Activated naive CD8-positive, alpha-beta T cell treated with anti-CD3 and anti-CD28 coated beads, Interleukin-2, amount 10 ng/mL, durations not matched to agents 7 days and 5 days (primary cell): ENCODE measurements around the gene ACOT8. TPM values are rescaled to one million over a fixed set of nuclear protein-coding genes. Genes with fewer than 3 reads are reported as not detected.
"Not testable (repeated sequence)": the region's sequence is repeated elsewhere in the genome, so short reads cannot be mapped to it uniquely, and the experiment has no call there.

Experiments used
- ATAC-seq: fragments of 150-1000 bp; cut with Tn5 transposase; one replicate; pipeline ENCODE4 v1.10.0; 2021; ENCODE audit warnings: low read depth, moderate library complexity
- POLR2A ChIA-PET: fragments of 350-600 bp; sonication (Branson Sonifier 250); formaldehyde crosslinking; loops from one replicate; lab custom pipeline; 2021; ENCODE audit warnings: antibody characterized with exemption; lab: Charles Lee
- DNase-seq: peaks from one replicate; pipeline ENCODE4 v3.0.0; 2021
- H3K27ac Mint-ChIP-seq: one replicate; pipeline ENCODE4 v1.8.0; 2022; ENCODE audit warnings: mild to moderate bottlenecking, mixed read lengths
- H3K27me3 Mint-ChIP-seq: one replicate; pipeline ENCODE4 v1.8.0; 2022; ENCODE audit warnings: mild to moderate bottlenecking, moderate library complexity, mixed read lengths
- H3K36me3 Mint-ChIP-seq: one replicate; pipeline ENCODE4 v1.8.0; 2021; ENCODE audit warnings: mild to moderate bottlenecking, mixed read lengths
- H3K4me1 Mint-ChIP-seq: one replicate; pipeline ENCODE4 v1.8.0; 2021; ENCODE audit warnings: mixed read lengths
- H3K4me3 Mint-ChIP-seq: one replicate; pipeline ENCODE4 v1.8.0; 2022; ENCODE audit warnings: mild to moderate bottlenecking, moderate library complexity, mixed read lengths
- H3K9me3 Mint-ChIP-seq: one replicate; pipeline ENCODE4 v1.8.0; 2021; ENCODE audit warnings: mixed read lengths
- total RNA-seq, 2 experiments: library from RNA; stranded (reverse); gene quantifications; one replicate each; pipeline ENCODE4 v1.2.3, GENCODE V29; 2021

ACOT8 gene
- total RNA-seq, 2 experiments from 2014 or later = 35.4 to 38.6 TPM

DNA sequence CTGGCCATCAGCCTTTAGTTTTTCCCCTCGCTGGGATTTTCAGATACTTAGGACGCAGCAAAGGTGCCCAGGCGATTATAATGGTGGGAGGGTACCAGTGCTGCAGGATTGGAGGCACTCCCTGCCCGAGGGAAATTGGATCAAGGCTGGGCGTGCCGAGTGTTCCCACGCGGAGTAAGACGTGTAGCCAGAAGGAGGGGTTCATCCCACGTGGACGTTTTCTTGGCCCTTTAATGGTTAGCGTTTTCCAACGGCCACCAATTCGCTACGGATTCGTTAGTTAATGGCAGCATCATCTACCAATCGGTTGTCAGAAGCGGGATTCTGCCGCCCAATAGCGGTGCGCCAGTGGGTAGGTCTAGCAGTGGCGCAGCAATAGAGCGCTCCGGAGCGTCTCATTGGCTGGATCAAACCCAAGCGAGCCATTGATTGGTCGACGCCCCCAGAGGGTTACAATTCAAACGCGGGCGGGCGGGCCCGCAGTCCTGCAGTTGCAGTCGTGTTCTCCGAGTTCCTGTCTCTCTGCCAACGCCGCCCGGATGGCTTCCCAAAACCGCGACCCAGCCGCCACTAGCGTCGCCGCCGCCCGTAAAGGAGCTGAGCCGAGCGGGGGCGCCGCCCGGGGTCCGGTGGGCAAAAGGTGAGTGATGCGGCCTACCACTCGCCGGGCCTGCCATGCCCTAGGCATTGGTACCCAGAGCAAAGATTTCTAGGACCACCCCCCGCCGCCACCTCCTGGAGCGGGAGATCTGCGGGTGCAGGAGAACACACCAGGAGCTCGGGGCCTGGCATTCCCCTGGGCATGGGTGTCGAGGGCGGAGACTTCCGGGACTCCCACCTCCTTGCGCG, 44.8 kb downstream of the ACOT8 start, which contains the start of gene UBE2C:
UBE2C (plus strand) TSS at position 488 of the 849 bp plus-strand sequence; CDS start at position 540, 52 bp downstream.
- DNase-seq = peak; percentile 92
- Mint-ChIP-seq H3K4me1 (peaks cover 23% of the 10 kb centered on the region), H3K9me3 (no peaks in the 10 kb centered on the region), H3K27me3 (no peaks in the 10 kb centered on the region), H3K27ac (peak within 1 kb of the TSS; percentile 87), H3K36me3 (peaks cover 47% of the 10 kb centered on the region), H3K4me3 (peak within 1 kb of the TSS; percentile 92)
- POLR2A ChIA-PET = interaction anchor here (0.7 to 3.3 kb wide), 13 partner anchors 10 to 396 kb away, joined by 3 to 25 read pairs (median 6); partner anchors contain the start of genes ACOT8, CTSA, DNTTIP1 and NEURL2
- peak; percentile 100 for ATAC-seq

DNA sequence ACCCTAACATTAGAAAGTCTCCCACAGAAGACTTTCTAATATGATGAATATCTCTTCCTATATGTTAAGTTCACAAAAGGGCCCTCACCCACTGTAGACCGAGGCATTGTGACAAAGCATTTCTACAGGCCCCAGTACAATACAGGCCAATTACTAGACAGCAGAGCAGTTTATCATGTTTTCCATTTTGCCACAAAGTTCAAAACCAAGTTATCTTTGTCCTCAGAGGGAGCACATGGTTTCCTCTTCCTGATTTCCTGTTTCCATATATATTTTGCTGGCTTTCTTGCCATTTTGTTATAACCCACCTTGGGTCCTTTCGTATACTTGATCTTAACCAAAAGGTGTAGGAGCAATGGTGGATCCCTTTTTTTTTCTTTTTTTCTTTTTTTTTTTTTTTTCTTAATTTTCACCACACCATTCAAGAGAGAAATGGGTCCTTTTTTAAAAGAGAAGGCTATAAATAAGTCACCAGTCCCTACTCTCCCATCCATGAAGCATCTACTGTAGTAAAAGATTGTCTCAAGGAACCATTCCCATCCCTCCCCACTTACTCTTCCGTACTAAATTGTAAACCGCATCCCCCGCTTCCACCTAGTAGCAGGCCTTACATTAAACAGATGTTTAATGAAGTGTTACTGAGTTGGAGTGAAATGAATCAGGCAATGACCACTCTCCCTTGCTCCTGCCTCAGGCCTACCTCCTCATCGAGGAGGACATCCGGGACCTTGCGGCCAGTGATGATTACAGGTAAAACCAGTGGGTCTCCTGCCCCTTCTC, 46.8 kb downstream of the ACOT8 start:
- H3K27me3 Mint-ChIP-seq = no peaks in the 10 kb centered on the region
- ATAC-seq = no peak
- POLR2A ChIA-PET = no interaction called here
- peak overlapping the region; percentile 63 for H3K27ac Mint-ChIP-seq
- H3K36me3 Mint-ChIP-seq = peaks cover 45% of the 10 kb centered on the region
- H3K4me3 Mint-ChIP-seq = no peak overlapping the region
- no peak for DNase-seq
- peaks cover 18% of the 10 kb centered on the region for H3K4me1 Mint-ChIP-seq
- no peaks in the 10 kb centered on the region for H3K9me3 Mint-ChIP-seq

DNA sequence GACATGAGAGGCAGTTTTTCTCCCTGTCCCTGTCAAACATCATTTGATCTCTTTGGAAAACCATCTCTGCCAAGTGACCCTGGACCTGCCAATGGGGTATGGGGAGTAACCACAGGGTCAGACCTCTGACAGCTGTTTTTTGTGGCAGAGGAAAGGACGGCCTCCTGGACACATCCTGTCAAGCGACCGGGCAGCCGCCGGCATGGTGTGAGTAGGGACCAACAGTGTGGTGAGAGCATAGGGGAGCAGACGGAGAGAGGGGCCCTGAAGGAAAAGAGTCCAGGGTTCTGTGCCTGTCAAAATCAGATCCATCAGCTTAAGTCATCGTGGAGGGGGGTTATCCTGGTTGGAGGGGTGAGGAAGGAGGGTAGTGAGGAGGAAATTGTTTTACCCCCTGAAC, 55.3 kb downstream of the ACOT8 start:
- Mint-ChIP-seq H3K36me3 (peaks cover 17% of the 10 kb centered on the region), H3K4me1 (peaks cover 8% of the 10 kb centered on the region), H3K27ac (no peak overlapping the region), H3K27me3 (no peaks in the 10 kb centered on the region), H3K4me3 (no peak overlapping the region), H3K9me3 (no peaks in the 10 kb centered on the region)
- DNase-seq = no peak
- no peak for ATAC-seq
- POLR2A ChIA-PET = interaction anchor here (0.6 to 1.1 kb wide), 3 partner anchors 14 to 158 kb away, joined by 3 to 5 read pairs (median 3); no protein-coding TSS in a partner anchor

DNA sequence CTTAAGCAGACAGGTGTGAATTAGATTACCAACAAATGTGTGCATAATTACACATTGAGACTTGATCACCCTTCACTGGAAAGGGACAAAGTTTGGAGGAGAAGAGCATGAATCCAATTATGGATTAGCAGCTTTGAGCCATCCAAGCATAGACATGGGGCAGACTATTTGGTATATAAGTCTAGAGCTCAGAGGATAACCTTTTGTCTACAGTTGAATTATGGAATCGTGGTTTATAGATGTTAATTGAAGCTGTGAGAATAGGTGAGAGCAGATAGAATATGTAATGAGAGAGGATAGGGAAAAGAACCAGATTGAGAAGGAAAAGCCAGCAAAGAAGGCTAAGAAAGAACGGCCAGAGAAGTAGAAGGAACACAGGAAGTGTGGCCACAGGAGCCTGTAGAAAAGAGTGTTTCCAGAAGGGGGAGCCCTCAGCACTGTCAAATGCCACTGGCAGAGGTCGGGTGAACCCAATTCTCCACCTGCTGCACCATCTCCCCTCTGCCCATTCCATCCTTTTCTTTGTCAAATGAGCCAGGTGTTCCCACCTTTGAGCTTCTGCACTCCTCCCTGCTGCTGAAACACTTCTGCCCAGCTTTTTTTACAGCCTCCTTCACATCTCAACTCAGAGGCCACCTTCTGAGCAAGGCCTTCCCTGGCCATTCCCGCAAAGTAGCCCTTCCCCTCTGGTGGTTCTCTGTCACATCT, 58.1 kb downstream of the ACOT8 start:
- Mint-ChIP-seq H3K9me3 (no peaks in the 10 kb centered on the region), H3K27me3 (no peaks in the 10 kb centered on the region), H3K4me1 (peaks cover 12% of the 10 kb centered on the region), H3K27ac (peak overlapping the region; percentile 57), H3K4me3 (no peak overlapping the region), H3K36me3 (peaks cover 31% of the 10 kb centered on the region)
- DNase-seq (peak; percentile 56), ATAC-seq (peak; percentile 99)
- POLR2A ChIA-PET = interaction anchor here (0.8 to 2.2 kb wide), 6 partner anchors 14 to 171 kb away, joined by 3 to 7 read pairs (median 3); partner anchors contain the start of gene UBE2C

DNA sequence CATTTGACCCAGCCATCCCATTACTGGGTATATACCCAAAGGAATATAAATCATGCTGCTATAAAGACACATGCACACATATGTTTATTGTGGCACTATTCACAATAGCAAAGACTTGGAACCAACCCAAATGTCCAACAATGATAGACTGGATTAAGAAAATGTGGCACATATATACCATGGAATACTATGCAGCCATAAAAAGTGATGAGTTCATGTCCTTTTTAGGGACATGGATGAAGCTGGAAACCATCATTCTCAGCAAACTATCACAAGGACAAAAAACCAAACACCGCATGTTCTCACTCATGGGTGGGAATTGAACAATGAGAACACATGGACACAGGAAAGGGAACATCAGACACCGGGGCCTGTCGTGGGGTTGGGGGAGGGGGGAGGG, 59.2 kb downstream of the ACOT8 start:
- H3K9me3 Mint-ChIP-seq, DNase-seq, ATAC-seq, H3K27me3 Mint-ChIP-seq, H3K4me3 Mint-ChIP-seq, H3K27ac Mint-ChIP-seq: not testable (repeated sequence)
- Mint-ChIP-seq H3K36me3 (peaks cover 30% of the 10 kb centered on the region), H3K4me1 (peaks cover 16% of the 10 kb centered on the region)
- POLR2A ChIA-PET = interaction anchor here (1.3 to 1.9 kb wide), 2 partner anchors 35 to 172 kb away, joined by 3 to 7 read pairs; no protein-coding TSS in a partner anchor

DNA sequence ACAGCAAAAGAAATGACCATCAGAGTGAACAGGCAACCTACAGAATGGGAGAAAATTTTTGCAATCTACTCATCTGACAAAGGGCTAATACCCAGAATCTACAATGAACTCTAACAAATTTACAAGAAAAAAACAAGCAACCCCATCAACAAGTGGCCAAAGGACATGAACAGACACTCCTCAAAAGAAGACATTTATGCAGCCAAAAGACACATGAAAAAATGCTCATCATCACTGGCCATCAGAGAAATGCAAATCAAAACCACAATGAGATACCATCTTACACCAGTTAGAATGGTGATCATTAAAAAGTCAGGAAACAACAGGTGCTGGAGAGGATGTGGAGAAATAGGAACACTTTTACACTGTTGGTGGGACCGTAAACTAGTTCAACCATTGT, 59.7 kb downstream of the ACOT8 start:
- not testable (repeated sequence) for H3K4me3 Mint-ChIP-seq, H3K9me3 Mint-ChIP-seq, ATAC-seq, H3K27ac Mint-ChIP-seq, H3K27me3 Mint-ChIP-seq, DNase-seq
- peaks cover 20% of the 10 kb centered on the region for H3K4me1 Mint-ChIP-seq
- POLR2A ChIA-PET = interaction anchor here (1.3 kb wide), 1 partner anchor 35 kb away, joined by 3 read pairs; no protein-coding TSS in a partner anchor
- peaks cover 32% of the 10 kb centered on the region for H3K36me3 Mint-ChIP-seq

DNA sequence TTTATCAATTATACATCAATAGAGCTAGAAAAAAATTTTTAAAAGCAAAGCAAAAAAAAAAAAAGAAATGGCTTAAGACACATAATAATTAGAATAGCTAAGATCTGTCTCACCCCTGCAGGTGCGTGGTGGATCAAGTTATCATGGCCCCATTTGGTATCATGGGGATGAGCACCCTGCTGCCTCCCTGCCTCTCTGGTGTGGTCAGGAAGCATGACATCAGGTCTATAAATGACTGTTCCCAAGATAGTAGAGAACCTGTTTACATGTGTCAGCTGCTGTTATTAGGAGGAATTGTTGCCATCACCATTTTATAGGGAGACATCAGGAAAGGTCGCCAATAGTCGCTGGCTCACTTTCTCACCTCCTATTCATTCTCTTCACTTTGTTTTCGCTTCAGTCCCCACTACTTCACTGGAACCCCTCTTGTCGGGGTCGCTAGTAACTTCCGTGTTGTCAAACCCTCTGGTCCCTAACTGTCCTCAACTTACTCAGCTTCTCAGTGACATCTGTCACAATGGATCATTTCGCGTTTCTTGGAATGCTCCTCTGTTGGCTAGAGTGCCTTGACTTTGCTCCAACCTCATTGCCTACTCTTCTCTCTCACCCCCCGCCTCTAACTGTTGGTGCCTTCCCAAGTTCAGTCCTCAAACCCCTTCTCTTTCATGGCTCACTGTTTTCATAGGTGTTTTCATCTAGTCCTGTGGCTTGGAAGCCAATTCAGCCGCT, 60.7 kb downstream of the ACOT8 start:
- no peak overlapping the region for H3K4me3 Mint-ChIP-seq
- no peaks in the 10 kb centered on the region for H3K27me3 Mint-ChIP-seq
- POLR2A ChIA-PET = interaction anchor here (0.6 kb wide), 1 partner anchor 174 kb away, joined by 3 read pairs; no protein-coding TSS in a partner anchor
- no peaks in the 10 kb centered on the region for H3K9me3 Mint-ChIP-seq
- H3K27ac Mint-ChIP-seq = no peak overlapping the region
- no peak for DNase-seq
- peaks cover 32% of the 10 kb centered on the region for H3K36me3 Mint-ChIP-seq
- ATAC-seq = no peak
- H3K4me1 Mint-ChIP-seq = peaks cover 23% of the 10 kb centered on the region

DNA sequence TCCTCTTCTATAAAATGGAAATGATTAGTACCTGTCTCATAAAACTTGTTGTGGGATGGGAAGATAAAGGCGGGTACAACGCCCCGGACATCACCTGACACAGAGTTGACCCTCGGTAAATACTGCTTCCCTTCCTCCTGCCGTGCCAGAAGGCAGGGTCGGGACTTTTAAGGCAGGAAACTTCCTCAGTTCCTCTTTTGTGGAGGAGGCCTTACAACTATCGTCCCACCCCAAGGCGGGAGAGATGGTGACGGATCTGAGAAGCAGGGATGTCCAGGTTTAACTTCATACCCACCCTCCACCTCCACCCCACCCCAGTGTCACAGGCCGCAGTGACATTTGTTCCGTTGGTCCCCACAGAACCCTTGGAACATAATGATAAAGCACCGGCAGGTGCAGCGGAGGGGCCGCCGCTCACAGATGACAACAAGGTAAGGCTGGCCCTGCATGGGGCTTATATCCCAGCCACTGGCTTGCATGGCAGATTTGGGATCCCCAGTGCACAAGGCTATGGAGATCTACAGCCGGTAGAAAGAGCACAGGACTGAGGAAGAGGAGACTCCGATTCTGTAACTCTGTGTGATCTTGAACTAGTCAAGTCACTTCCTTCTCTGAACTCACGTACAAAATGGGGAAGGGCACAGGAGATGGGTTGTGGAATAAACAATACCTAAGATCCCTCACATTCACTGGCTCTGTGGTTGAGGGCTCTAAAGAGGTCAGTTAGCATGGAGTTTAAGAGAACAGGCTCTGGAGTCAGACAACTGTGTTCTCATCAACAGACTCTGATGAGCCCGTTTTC, 64.7 kb downstream of the ACOT8 start:
- Mint-ChIP-seq H3K27me3 (no peaks in the 10 kb centered on the region), H3K36me3 (peaks cover 31% of the 10 kb centered on the region), H3K27ac (peak overlapping the region; percentile 92), H3K4me1 (peaks cover 17% of the 10 kb centered on the region), H3K9me3 (no peaks in the 10 kb centered on the region), H3K4me3 (peak overlapping the region; percentile 91)
- POLR2A ChIA-PET = interaction anchor here (0.7 to 1.3 kb wide), 8 partner anchors 9 to 430 kb away, joined by 3 to 8 read pairs (median 4); partner anchors contain the start of genes SYS1 and UBE2C
- peak; percentile 17 for ATAC-seq
- DNase-seq = no peak

Other genes starting within 250 kb of the ACOT8 start
- gene WFDC10A, start 227.7 kb downstream of the ACOT8 start, total RNA-seq = not detected
- gene WFDC9, start 226.1 kb downstream of the ACOT8 start, total RNA-seq = not detected
- not detected for gene WFDC11, start 187.2 kb downstream of the ACOT8 start, total RNA-seq
- gene WFDC13, start 155.4 kb downstream of the ACOT8 start, total RNA-seq = not detected
- not detected for gene WFDC10B, start 152.4 kb downstream of the ACOT8 start, total RNA-seq
- not detected for gene SPINT4, start 135.0 kb downstream of the ACOT8 start, total RNA-seq
- gene WFDC3, start 65.5 kb downstream of the ACOT8 start, total RNA-seq = not detected
- 10 to 100 TPM; 29.0 to 30.9 TPM for gene DNTTIP1, start 65.4 kb downstream of the ACOT8 start, total RNA-seq
- gene UBE2C, start 44.7 kb downstream of the ACOT8 start, total RNA-seq = 100 to 1,000 TPM; 153 to 154 TPM
- not detected for gene TNNC2, start 30.1 kb downstream of the ACOT8 start, total RNA-seq
- gene SNX21, start 23.6 kb downstream of the ACOT8 start, total RNA-seq = 1 to 10 TPM; 2.0 to 2.5 TPM
- gene ZSWIM3, start 222 bp upstream of the ACOT8 start, total RNA-seq = 1 to 10 TPM; 5.3 to 5.7 TPM
- 10 to 100 TPM; 12.2 to 13.0 TPM for gene ZSWIM1, start 23.8 kb upstream of the ACOT8 start, total RNA-seq
- gene SPATA25, start 30.2 kb upstream of the ACOT8 start, total RNA-seq = 1 to 10 TPM; 1.7 to 2.0 TPM
- 1 to 10 TPM; 3.9 to 5.3 TPM for gene NEURL2, start 33.8 kb upstream of the ACOT8 start, total RNA-seq
- 10 to 100 TPM; 76.9 to 83.4 TPM for gene CTSA, start 33.9 kb upstream of the ACOT8 start, total RNA-seq
- 1 to 10 TPM; 2.2 to 2.9 TPM for gene PLTP, start 54.8 kb upstream of the ACOT8 start, total RNA-seq
- 10 to 100 TPM; 54.5 to 58.3 TPM for gene PCIF1, start 77.3 kb upstream of the ACOT8 start, total RNA-seq
- 10 to 100 TPM; 43.3 to 43.7 TPM for gene ZNF335, start 114.8 kb upstream of the ACOT8 start, total RNA-seq
- gene MMP9, start 151.5 kb upstream of the ACOT8 start, total RNA-seq = 10 to 100 TPM; 18.4 to 21.8 TPM
- gene SLC12A5, start 171.8 kb upstream of the ACOT8 start, total RNA-seq = 1 to 10 TPM; 1.6 to 1.9 TPM
- gene NCOA5, start 232.6 kb upstream of the ACOT8 start, total RNA-seq = 10 to 100 TPM; 27.8 to 32.8 TPM